Measurements from ENCODE around the gene STAB2.

The STAB2 gene

DNA sequence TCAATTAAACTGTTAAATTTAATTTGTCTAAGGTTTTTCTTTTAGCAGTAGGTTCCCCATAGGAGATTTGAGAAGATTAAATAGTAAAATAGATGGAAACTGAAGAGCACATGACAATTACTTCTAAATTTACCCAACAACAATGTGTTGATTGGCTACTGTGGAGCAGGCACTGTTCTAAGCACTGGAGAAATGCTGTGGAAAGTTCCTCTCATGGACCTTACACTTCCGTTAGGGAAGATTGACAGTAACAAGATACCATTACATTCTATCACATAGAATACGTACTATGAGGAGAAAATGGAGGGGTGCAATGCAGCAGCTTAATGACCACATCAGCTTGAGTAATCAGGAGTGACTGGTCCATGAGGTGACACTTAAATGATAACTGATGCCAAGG, 8.1 kb upstream of the STAB2 start:
- no peaks in the 10 kb centered on the region for H3K79me2 ChIP-seq (ENCODE audit: insufficient read depth, low read length)
- no peaks in the 10 kb centered on the region for H3K9me3 ChIP-seq (ENCODE audit: low read length)
- no peaks in the 10 kb centered on the region for H3K27me3 ChIP-seq (ENCODE audit: insufficient read depth, low read length)
- H3K4me1 ChIP-seq (ENCODE audit: insufficient read depth, low read length, severe bottlenecking): no peaks in the 10 kb centered on the region
- H3K4me3 ChIP-seq (ENCODE audit: low read depth, low read length, poor library complexity, severe bottlenecking): no peak overlapping the region
- TF ChIP-seq, protein P1, sequence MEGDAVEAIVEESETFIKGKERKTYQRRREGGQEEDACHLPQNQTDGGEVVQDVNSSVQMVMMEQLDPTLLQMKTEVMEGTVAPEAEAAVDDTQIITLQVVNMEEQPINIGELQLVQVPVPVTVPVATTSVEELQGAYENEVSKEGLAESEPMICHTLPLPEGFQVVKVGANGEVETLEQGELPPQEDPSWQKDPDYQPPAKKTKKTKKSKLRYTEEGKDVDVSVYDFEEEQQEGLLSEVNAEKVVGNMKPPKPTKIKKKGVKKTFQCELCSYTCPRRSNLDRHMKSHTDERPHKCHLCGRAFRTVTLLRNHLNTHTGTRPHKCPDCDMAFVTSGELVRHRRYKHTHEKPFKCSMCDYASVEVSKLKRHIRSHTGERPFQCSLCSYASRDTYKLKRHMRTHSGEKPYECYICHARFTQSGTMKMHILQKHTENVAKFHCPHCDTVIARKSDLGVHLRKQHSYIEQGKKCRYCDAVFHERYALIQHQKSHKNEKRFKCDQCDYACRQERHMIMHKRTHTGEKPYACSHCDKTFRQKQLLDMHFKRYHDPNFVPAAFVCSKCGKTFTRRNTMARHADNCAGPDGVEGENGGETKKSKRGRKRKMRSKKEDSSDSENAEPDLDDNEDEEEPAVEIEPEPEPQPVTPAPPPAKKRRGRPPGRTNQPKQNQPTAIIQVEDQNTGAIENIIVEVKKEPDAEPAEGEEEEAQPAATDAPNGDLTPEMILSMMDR (IDR thresholded peaks at IDR 0.05; ENCODE audit: low read length): no peak
- TF ChIP-seq EZH2 (IDR thresholded peaks at IDR 0.05; ENCODE audit: borderline replicate concordance, low read length): no peak
- H4K20me1 ChIP-seq (ENCODE audit: insufficient read depth, low read length): no peaks in the 10 kb centered on the region
- no peak overlapping the region for H3K4me2 ChIP-seq (ENCODE audit: low read length)
- no peaks in the 10 kb centered on the region for H3K36me3 ChIP-seq (ENCODE audit: insufficient read depth, low read length)
- no peak overlapping the region for H2AFZ ChIP-seq (ENCODE audit: low read length)
- no peak overlapping the region for H3K27ac ChIP-seq (ENCODE audit: low read depth, low read length, poor library complexity, severe bottlenecking)
- H3K9ac ChIP-seq (ENCODE audit: low read length): no peak overlapping the region
- H3F3A ChIP-seq (ENCODE audit: insufficient read depth, low read length): no peaks in the 10 kb centered on the region
- H3K9me2 ChIP-seq (ENCODE audit: low read depth, low read length): no peaks in the 10 kb centered on the region

DNA sequence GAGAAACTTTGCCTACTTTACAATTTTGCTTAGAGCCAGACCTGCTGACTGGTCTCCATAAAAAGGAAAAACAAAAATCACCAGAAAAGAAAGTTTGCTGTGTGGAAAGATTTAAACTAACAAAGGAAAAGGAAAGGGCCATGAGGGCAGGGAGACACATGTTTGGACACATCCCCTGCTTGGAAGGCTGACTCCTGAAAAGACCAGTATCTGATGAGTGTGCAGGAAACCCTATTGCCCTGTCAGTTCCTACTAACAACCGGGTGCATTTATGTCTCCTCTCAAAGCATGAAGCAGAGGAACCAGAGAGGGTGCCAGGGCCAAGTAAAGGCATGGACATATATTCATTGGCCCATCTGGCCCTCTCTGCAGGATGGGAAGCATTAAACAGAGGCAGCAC, 7.0 kb upstream of the STAB2 start:
- Histone ChIP-seq H3K4me1 (ENCODE audit: insufficient read depth, low read length, severe bottlenecking) (no peaks in the 10 kb centered on the region), H4K20me1 (ENCODE audit: insufficient read depth, low read length) (no peaks in the 10 kb centered on the region), H3K4me2 (ENCODE audit: low read length) (no peak overlapping the region), H3K79me2 (ENCODE audit: insufficient read depth, low read length) (no peaks in the 10 kb centered on the region), H3F3A (ENCODE audit: insufficient read depth, low read length) (no peaks in the 10 kb centered on the region), H3K27me3 (ENCODE audit: insufficient read depth, low read length) (no peaks in the 10 kb centered on the region), H3K36me3 (ENCODE audit: insufficient read depth, low read length) (no peaks in the 10 kb centered on the region), H3K4me3 (ENCODE audit: low read depth, low read length, poor library complexity, severe bottlenecking) (no peak overlapping the region), H3K27ac (ENCODE audit: low read depth, low read length, poor library complexity, severe bottlenecking) (no peak overlapping the region), H3K9ac (ENCODE audit: low read length) (no peak overlapping the region), H3K9me2 (ENCODE audit: low read depth, low read length) (no peaks in the 10 kb centered on the region), H3K9me3 (ENCODE audit: low read length) (no peaks in the 10 kb centered on the region), H2AFZ (ENCODE audit: low read length) (no peak overlapping the region)
- TF ChIP-seq, protein P1 (IDR thresholded peaks at IDR 0.05; ENCODE audit: low read length): no peak

DNA sequence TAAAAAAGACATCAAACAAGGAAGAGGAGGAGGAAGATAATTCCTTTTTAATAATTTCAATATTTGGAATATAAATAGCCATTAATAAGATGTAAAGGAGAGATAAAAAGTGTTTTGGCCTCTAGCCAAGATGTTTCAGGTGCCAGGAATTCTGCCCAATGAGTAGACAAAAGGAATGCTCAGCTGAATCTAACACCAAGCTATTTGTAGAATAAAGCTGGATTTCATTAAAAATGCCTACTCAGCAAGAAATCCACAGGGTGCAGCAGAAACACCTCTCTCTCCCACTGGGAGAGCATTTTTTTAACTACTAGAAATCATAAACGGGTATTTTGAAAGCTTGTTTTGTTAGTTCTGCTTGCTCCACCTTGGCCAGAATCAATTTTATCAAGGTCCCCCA, 4.1 kb upstream of the STAB2 start:
- H3K9me3 ChIP-seq (ENCODE audit: low read length): no peaks in the 10 kb centered on the region

More for the DNA sequence above, 4.1 kb upstream of the STAB2 start:
- Histone ChIP-seq H3K9ac (ENCODE audit: low read length) (no peak overlapping the region), H3K27me3 (ENCODE audit: insufficient read depth, low read length) (no peaks in the 10 kb centered on the region), H3K4me2 (ENCODE audit: low read length) (no peak overlapping the region), H3K36me3 (ENCODE audit: insufficient read depth, low read length) (no peaks in the 10 kb centered on the region), H2AFZ (ENCODE audit: low read length) (no peak overlapping the region), H3K4me3 (ENCODE audit: low read depth, low read length, poor library complexity, severe bottlenecking) (no peak overlapping the region), H3K4me1 (ENCODE audit: insufficient read depth, low read length, severe bottlenecking) (no peaks in the 10 kb centered on the region), H3K79me2 (ENCODE audit: insufficient read depth, low read length) (no peaks in the 10 kb centered on the region), H4K20me1 (ENCODE audit: insufficient read depth, low read length) (no peaks in the 10 kb centered on the region), H3K27ac (ENCODE audit: low read depth, low read length, poor library complexity, severe bottlenecking) (no peak overlapping the region), H3K9me2 (ENCODE audit: low read depth, low read length) (no peaks in the 10 kb centered on the region), H3F3A (ENCODE audit: insufficient read depth, low read length) (no peaks in the 10 kb centered on the region)
- no peak for TF ChIP-seq EZH2 (IDR thresholded peaks at IDR 0.05; ENCODE audit: borderline replicate concordance, low read length)
- TF ChIP-seq, protein P1 (IDR thresholded peaks at IDR 0.05; ENCODE audit: low read length): no peak
